GM21717 (cell line): Measurements from ENCODE around the gene CTBS.
"Not testable (repeated sequence)": the region's sequence is repeated elsewhere in the genome, so short reads cannot be mapped to it uniquely, and the experiment has no call there.

ENCODE experiments used
- ATAC-seq: cut with Tn5 transposase; IDR thresholded peaks from one replicate; pipeline ENCODE4 v1.9.1; 2021; ENCODE audit warnings: mild to moderate bottlenecking, moderate library complexity; ENCODE audit not compliant: unreplicated experiment

The CTBS gene

GRCh38 chr1:84573967-84574842 lies at the start of gene CTBS:
Gene CTBS, minus strand, starts transcription at chr1:84574440. Its CDS starts 25 bp downstream, at chr1:84574415.
- peak; percentile 82 for ATAC-seq

- ATAC-seq: no peak
Observed at GRCh38 chr1:84621553-84621952, 47.3 kb upstream of the CTBS start.

- peak; percentile 97 for ATAC-seq
Observed at GRCh38 chr1:84620720-84621313, 46.6 kb upstream of the CTBS start.

GRCh38 chr1:84619383-84620102 lies 45.3 kb upstream of the CTBS start:
- ATAC-seq: no peak

- ATAC-seq: no peak
Observed at GRCh38 chr1:84617349-84617748, 43.1 kb upstream of the CTBS start.

GRCh38 chr1:84615790-84616189 lies 41.5 kb upstream of the CTBS start:
- no peak for ATAC-seq

GRCh38 chr1:84613887-84614286 lies 39.6 kb upstream of the CTBS start:
- ATAC-seq: no peak

GRCh38 chr1:84613026-84613425 lies 38.8 kb upstream of the CTBS start:
- ATAC-seq: no peak

GRCh38 chr1:84611796-84612195 lies 37.6 kb upstream of the CTBS start:
- no peak for ATAC-seq

GRCh38 chr1:84611091-84611490 lies 36.9 kb upstream of the CTBS start:
- ATAC-seq: no peak

- ATAC-seq: no peak
Observed at GRCh38 chr1:84606977-84607376, 32.7 kb upstream of the CTBS start.

- ATAC-seq: no peak
Observed at GRCh38 chr1:84605157-84605556, 30.9 kb upstream of the CTBS start.

- no peak for ATAC-seq
Observed at GRCh38 chr1:84603941-84604830, 29.9 kb upstream of the CTBS start.

- no peak for ATAC-seq
Observed at GRCh38 chr1:84603223-84603622, 29.0 kb upstream of the CTBS start.

GRCh38 chr1:84600796-84601195 lies 26.6 kb upstream of the CTBS start:
- no peak for ATAC-seq

GRCh38 chr1:84598846-84599741 lies 24.9 kb upstream of the CTBS start:
- ATAC-seq: peak; percentile 71

- ATAC-seq: peak; percentile 2
Observed at GRCh38 chr1:84598418-84598817, 24.2 kb upstream of the CTBS start.

GRCh38 chr1:84597011-84597410 lies 22.8 kb upstream of the CTBS start:
- ATAC-seq: no peak

- not testable (repeated sequence) for ATAC-seq
Observed at GRCh38 chr1:84594959-84595358, 20.7 kb upstream of the CTBS start.

- no peak for ATAC-seq
Observed at GRCh38 chr1:84587099-84587498, 12.9 kb upstream of the CTBS start.
